Neural crest cell (in vitro differentiated cells): ENCODE measurements around the gene PHETA2. TPM values are rescaled to one million over a fixed set of nuclear protein-coding genes. Genes with fewer than 3 reads are reported as not detected.

Experiments
- DNase-seq: peaks from one replicate; pipeline ENCODE4 v3.0.0; 2021; ENCODE audit warnings: low read depth, mixed read lengths, low spot score
- H3K27ac Mint-ChIP-seq: one replicate; pipeline ENCODE4 v1.8.0; 2021; ENCODE audit warnings: mild to moderate bottlenecking, mixed read lengths; ENCODE audit not compliant: unreplicated experiment
- H3K27me3 Mint-ChIP-seq: 2 replicates; pipeline ENCODE4 v1.8.0; 2021; ENCODE audit warnings: low read depth, mild to moderate bottlenecking, mixed read lengths
- H3K36me3 Mint-ChIP-seq: 2 replicates; pipeline ENCODE4 v1.8.0; 2021; ENCODE audit warnings: low read depth, mild to moderate bottlenecking, mixed read lengths
- H3K4me1 Mint-ChIP-seq: 2 replicates; pipeline ENCODE4 v1.8.0; 2021; ENCODE audit warnings: mixed read lengths
- H3K4me3 Mint-ChIP-seq: one replicate; pipeline ENCODE4 v1.8.0; 2021; ENCODE audit warnings: mild to moderate bottlenecking, mixed read lengths
- H3K9me3 Mint-ChIP-seq: 2 replicates; pipeline ENCODE4 v1.8.0; 2021; ENCODE audit warnings: mixed read lengths
- total RNA-seq: library from RNA; stranded (reverse); gene quantifications from 2 replicates; pipeline ENCODE4 v1.2.1, GENCODE V29; 2021
- TF ChIP-seq, protein P1 (sequence below): fragments of 200-600 bp; sonication (generic); conservative IDR thresholded peaks from 2 replicates; pipeline ENCODE4 v1.5.0; 2021; ENCODE audit warnings: antibody characterized with exemption, mild to moderate bottlenecking

Gene PHETA2
- total RNA-seq, 1 donor from 2014 or later = 1.5 TPM

DNA sequence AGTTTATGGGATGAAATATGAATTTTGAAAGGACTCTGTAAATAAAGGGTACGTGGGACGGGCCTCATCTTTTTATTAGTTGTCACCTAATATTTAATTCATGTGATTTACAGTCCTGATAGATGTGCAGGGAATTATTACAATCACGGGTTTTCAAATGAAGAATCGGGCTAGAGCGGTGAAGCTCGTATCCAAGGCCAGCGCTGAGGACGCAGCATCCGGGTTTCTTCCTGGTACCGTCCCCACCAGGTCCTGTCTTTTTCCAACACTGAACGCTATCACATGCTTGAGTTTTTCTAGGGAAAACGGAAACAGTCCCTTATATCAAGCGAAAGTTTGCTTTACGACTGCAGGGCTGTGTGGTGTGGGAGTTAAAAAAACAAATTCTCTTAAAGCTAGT lies 6.2 kb downstream of the PHETA2 start:
- Mint-ChIP-seq H3K9me3 (no peaks in the 10 kb centered on the region), H3K4me3 (peak overlapping the region; percentile 92), H3K4me1 (peaks cover 35% of the 10 kb centered on the region), H3K27me3 (no peaks in the 10 kb centered on the region), H3K36me3 (peaks cover 12% of the 10 kb centered on the region), H3K27ac (peak overlapping the region; percentile 96)
- DNase-seq = no peak
- TF ChIP-seq, protein P1, sequence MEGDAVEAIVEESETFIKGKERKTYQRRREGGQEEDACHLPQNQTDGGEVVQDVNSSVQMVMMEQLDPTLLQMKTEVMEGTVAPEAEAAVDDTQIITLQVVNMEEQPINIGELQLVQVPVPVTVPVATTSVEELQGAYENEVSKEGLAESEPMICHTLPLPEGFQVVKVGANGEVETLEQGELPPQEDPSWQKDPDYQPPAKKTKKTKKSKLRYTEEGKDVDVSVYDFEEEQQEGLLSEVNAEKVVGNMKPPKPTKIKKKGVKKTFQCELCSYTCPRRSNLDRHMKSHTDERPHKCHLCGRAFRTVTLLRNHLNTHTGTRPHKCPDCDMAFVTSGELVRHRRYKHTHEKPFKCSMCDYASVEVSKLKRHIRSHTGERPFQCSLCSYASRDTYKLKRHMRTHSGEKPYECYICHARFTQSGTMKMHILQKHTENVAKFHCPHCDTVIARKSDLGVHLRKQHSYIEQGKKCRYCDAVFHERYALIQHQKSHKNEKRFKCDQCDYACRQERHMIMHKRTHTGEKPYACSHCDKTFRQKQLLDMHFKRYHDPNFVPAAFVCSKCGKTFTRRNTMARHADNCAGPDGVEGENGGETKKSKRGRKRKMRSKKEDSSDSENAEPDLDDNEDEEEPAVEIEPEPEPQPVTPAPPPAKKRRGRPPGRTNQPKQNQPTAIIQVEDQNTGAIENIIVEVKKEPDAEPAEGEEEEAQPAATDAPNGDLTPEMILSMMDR = no peak

DNA sequence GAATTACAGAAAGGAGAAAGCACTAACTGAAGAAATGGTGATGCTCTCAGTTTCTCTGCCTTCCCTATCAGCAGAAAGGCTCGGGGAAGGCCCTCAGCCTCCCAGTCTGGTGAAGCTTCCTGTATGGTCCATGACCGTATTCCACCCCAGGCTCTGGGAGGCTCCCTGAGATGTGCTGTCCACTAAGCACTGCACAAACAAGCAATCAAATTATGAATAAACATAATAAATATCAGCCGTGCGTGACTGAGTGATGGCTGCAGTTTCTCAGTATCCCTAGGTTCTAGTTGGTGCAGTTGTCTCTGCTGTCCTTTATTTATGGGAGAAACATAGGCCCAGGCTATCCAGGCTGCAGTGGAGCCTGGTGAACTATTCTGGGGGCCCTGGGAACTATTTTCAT lies 9.1 kb downstream of the PHETA2 start:
- no peak for DNase-seq
- Mint-ChIP-seq H3K4me3 (peak overlapping the region; percentile 80), H3K36me3 (peaks cover 25% of the 10 kb centered on the region), H3K4me1 (peaks cover 35% of the 10 kb centered on the region), H3K27ac (no peak overlapping the region), H3K27me3 (no peaks in the 10 kb centered on the region), H3K9me3 (no peaks in the 10 kb centered on the region)
- TF ChIP-seq, protein P1 = no peak

DNA sequence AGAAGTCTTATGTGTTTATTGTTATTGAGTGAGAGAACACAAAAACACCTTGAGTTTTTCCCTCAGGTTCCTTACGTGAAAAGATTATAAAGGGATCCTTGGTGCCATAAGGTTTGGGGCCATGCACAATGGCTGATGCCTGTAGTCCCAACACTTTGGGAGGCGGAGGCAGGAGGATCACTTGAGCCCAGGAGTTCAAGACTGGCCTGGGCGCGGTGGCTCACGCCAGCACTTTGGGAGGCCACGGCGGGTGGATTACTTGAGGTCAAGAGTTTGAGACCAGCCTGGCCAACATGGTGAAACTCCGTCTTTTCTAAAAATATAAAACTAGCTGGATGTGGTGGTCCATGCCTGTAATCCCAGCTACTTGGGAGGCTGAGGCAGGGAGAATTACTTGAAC lies 10.8 kb downstream of the PHETA2 start:
- Mint-ChIP-seq H3K36me3 (peaks cover 37% of the 10 kb centered on the region), H3K9me3 (peaks cover 2% of the 10 kb centered on the region)

DNA sequence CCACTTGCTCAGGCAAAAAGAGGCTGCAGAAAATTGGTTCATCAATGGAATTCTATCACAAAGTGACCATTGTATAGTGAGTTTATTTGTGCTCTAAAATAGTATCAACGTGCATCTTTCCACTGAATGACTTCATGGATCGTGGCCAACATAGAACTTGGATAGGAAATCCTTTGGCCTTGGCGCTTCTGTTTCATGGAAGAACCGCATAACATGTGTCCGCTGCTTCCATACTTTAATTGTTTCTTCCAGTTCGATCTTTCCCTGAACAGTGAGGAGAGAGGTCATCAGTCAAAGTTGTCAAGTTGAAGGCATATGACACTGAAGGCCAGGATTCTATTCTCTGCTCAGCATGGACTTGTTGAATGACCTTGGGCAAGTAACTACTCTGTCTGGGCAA lies 12.0 kb downstream of the PHETA2 start:
- H3K27me3 Mint-ChIP-seq = peaks cover 4% of the 10 kb centered on the region

More for the DNA sequence above, 10.8 kb downstream of the PHETA2 start:
- H3K27ac Mint-ChIP-seq = no peak overlapping the region
- TF ChIP-seq, protein P1 = no peak
- peak overlapping the region; percentile 32 for H3K4me3 Mint-ChIP-seq
- DNase-seq = no peak
- no peaks in the 10 kb centered on the region for H3K27me3 Mint-ChIP-seq
- peaks cover 37% of the 10 kb centered on the region for H3K4me1 Mint-ChIP-seq

DNA sequence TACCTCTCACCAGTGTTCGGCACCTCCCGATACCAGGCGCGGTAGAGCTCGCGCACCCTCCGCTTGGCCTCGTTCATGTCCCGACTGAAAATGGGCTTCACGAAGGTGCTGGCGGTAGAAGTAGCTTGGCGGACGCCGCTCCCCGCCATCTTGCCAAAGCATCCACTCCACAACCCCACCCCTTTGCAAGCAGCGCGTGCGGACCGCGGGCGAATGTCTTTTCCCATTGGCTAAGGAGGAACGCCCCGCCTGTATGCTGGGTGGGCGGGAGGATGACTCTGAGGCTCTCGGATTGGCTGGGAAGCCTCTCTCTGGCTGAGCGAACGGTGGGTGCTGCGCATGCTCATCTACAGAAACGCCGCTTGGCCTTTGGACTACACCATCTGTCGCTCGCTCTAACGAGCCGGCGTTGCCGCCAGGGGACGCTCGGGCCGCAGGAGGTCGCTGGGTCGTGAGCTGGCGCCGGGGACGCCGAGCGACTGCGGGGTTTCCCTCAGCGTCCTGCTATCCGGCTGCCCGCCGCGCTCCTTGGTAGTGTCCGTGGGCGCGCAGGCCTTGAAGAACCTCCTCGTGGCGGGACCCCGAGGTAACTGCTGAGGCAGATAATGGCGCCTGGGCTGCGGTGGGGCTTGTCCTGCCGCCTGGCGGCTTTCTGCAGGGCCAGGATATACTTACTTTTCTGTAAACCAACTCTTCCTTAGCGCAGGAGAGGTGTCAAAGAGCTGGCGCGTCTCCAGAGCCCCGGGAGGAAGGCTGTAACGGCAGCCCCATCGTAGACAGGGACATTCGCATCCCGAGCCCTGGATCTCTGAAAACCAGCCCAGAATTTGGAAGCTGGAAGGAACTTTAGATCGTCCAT lies 16.8 kb downstream of the PHETA2 start, which contains the start of gene NDUFA6:
Gene NDUFA6, minus strand, starts transcription at position 177 of the 859 bp plus-strand sequence. Its CDS starts 28 bp downstream, at position 149.
- H3K27me3 Mint-ChIP-seq = peaks cover 4% of the 10 kb centered on the region
- H3K4me3 Mint-ChIP-seq = peak within 1 kb of the TSS; percentile 100
- peaks cover 30% of the 10 kb centered on the region for H3K4me1 Mint-ChIP-seq
- peaks cover 29% of the 10 kb centered on the region for H3K36me3 Mint-ChIP-seq
- peak within 1 kb of the TSS; percentile 100 for H3K27ac Mint-ChIP-seq
- DNase-seq = peak; percentile 97
- H3K9me3 Mint-ChIP-seq = peaks cover 2% of the 10 kb centered on the region
- TF ChIP-seq, protein P1 = peak; percentile 88

More for the DNA sequence above, 12.0 kb downstream of the PHETA2 start:
- TF ChIP-seq, protein P1 = no peak
- H3K36me3 Mint-ChIP-seq = peaks cover 45% of the 10 kb centered on the region
- peak overlapping the region; percentile 50 for H3K4me3 Mint-ChIP-seq
- H3K27ac Mint-ChIP-seq = no peak overlapping the region
- no peak for DNase-seq
- H3K9me3 Mint-ChIP-seq = peaks cover 2% of the 10 kb centered on the region
- peaks cover 36% of the 10 kb centered on the region for H3K4me1 Mint-ChIP-seq
